NCI-H1092 treated with DMSO at 0.1 percent for 48 hours (cell line): Measurements from ENCODE around the gene KIF6.
"Not testable (repeated sequence)": the region's sequence is repeated elsewhere in the genome, so short reads cannot be mapped to it uniquely, and the experiment has no call there.

Experiments used
- DNase-seq: peaks from one replicate; lab custom pipeline; 2025; lab: John Stamatoyannopoulos, UW

The KIF6 gene

DNA sequence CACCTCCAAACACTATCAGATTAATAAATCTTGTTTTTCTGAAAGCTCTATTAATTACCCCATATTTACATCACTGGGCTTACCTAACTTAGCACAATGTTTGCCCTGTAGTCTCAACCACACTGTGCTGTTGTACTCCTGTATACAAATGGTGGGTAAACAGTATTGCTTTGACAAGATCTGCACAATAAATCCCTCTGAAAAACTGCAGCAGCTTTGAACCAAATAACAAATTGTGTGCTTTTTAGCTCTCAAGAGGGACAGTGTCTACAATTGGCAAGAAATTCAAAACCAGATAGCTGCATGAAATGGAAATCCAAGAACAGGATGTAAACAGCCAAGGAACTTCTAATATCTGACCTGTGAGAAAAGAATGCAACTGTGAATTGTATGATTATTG is 10.4 kb downstream of the KIF6 start:
- DNase-seq: no peak

DNA sequence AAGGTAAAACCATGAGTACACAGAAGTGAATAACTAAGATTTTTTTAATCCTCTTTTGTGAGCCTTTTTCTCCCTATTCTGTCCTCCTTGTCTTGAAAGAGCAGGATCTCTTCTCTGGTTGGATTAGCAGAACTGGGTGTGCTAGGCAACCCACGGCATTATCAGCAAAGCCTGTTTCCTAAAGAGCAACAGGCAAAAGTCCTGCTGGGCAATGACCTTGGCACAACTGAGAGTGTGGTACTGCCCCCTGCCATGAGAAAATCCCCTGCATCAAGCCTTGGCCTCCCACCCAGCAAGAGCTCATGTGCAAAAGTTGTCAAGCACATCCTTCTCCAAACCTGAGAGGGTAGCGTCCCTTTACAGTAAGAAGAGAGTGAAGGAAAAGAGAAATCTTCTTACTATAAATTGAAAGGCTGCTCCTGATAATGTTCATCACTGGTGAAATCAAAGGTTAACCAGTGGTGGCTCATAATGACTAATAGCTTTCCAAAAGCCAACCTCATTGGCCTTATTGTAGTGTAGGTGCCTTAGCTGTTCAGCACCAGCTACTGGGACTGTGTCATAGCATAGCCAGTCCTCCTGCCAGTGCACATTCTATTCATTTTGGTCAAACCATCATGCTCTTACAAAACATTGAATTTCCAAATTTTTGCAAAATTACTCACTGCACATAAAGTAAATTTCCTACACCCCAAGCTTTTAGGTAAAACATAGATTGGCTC is 17.1 kb downstream of the KIF6 start:
- no peak for DNase-seq

DNA sequence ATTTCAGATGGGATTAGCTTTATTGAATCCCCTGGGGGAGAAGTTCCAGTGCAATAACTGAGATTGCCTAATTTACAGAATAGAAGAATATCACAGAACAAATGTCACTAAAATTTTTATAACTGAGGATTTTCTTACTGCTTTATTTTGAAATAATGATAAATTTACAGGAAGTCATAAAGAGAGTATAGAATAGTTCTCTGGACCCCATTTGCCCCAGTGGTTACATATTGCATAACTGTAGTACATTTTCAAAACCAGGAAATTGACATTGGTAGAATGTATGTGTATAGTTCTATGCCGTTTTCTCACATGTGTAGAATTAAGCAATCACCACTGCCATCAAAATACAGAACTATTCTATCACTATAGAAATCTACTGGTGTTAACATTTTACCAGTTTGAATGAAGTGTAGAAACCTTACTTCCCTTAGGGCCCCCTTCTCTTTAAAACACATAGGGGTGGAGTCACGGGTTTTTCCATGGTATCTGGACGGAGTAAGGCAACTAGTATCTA is 18.3 kb downstream of the KIF6 start:
- DNase-seq: no peak

DNA sequence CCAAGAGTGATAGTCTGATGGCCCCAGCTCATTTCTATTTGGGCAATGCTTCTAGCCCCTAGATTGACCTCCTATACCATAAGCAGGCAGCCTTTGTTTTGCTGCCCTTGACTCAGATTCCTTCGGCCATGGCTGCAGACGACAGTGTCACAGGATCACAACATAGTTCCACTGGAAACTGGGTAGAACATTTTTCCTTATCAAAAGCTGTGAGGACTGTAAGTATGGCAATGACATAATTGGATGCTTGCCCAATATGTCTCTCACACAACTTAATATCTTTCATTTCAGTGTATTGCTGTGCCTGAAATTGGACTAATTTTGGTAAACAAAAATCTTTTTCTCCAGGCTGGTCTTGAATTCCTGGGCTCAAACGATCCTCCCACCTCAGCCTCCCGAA is 22.9 kb downstream of the KIF6 start:
- no peak for DNase-seq

DNA sequence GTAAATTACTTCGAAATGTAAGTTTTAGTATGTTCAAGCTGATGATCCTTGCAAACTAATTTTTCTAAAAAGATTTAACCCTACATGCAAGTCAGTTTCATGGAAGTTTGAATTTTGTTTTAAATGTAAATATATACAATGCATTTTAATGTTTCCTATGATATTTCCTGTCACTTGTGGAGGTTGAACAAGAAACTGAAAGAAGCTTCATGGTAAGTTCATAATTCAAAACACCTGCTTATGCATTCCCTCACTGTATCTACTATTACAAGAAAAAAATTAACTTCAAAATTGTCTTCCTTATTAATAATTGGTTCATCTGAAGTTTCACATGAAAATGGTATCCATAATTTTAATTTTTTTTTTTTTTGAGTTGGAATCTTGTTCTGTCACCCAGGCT is 24.8 kb downstream of the KIF6 start:
- no peak for DNase-seq

DNA sequence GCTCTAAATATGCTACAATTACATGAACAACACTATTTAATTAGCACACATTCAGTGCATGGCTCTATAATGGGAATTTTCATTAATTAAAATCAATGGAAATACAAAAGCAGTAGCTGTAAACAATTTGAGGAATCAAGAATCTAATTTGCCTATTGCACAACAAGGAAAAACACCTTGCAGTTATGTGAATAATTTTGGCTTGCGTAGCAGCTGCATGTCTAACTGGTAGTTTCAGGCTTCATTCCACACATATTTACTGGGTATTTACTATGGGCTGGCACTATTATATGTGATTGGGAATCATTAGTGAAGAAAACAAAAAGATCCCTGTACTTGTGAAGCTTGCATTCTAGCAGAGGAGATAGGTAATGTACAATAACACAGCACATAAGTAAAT is 26.4 kb downstream of the KIF6 start:
- DNase-seq: no peak

DNA sequence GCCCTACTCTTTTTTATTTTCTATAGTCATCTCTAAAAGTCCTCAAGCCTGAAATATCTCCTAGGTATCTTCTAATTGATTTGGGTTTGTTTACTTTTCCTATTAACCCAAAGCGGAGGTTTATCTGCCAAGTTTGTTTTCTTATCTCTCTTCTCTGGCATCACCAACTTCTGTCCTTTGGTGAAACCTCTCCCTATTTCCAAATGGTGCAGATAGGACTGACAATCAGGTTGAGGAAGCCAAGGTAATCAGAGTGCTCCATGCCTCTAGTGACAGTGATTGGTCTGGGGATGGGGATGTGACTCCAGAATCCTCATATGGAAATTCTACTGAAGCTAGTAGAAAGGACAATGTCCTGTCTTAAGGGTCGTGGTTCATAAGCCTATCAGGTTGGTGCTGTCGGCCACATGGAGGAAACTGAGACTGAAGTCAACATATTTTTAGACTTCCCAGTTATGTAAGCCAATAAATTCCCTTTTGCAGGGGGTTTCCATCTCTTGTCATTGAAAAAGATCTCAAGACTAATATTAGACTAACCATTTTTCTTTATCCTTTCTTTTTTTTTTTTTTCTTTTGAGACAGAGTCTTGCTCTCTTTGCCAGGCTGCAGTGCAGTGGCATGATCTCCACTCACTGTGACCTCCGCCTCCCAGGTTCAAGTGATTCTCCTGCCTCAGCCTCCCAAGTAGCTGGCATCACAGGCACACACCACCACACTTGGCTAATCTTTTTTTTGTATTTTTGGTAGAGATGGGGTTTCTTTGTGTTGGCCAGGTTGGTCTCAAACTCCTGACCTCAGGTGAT is 28.0 kb downstream of the KIF6 start:
- no peak for DNase-seq

DNA sequence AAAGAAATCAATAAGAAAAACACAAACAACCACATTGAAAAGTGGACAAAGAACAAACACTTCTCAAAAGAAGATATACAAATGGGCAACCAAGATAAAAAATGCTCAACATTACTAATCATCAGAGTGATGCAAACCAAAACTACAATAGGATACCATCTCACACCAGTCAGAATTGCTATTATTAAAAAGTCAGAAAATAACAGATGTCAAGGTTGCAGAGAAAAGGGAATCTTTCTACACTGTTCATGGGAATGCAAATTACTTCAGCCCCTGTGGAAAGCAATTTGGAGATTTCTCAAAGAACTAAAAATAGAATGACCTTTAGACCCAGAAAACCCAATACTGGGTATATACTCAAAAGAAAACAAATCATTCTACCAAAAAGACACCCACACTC is 29.8 kb downstream of the KIF6 start:
- no peak for DNase-seq

DNA sequence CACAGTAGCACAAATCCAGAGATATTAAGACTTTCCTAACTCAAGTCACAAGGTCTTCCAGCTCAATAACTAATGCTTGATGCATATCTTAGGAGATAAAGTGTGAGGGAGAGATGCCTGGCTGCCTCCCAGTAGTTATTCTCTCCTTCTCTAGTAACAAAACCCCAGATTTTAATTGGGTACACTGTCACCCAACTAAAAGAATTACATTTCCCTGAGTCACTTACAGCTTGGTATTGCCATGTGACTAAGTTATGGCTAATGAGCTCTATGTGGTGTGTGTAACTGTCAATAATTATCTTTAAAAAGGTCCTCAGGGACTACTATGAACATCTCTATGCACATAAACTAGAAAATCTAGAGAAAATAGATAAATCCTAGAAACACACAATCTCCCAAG is 32.0 kb downstream of the KIF6 start:
- DNase-seq: no peak

DNA sequence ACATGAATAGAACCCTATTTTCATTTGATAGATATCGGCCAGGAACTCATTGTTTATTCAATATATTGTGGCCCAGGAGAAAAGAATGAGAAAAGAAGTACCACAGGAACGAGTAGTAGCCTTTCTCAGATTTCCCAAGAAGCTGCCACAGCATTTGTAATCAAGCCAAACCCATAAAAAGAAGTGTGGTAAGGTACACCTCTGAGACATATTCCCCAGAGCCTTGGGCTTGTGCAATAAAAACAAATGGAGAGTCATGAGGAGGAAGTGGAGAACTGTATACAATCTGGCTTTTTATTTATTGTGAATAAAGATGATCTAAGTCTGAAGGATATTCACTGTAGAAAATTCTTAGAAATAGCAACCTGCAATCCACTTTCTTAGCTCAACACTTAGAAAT is 36.7 kb downstream of the KIF6 start:
- no peak for DNase-seq

DNA sequence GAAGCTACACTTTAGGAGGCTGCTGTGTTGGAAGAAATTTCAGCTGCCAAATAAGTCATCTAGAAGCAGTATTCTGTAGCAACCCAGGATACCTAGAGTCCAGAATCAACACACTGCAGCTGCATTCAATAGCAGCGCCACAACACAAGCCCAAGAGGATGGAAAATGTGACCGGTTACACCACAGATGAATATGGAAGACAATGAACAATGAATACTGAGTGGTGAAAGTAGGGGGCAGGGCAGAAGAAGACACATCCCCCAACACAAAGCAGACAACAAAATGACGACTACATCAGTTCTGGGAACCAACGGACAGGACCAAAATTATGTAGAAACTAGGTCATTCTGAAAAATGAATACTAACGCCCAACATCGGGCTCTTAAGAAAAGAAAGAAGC is 38.2 kb downstream of the KIF6 start:
- no peak for DNase-seq

DNA sequence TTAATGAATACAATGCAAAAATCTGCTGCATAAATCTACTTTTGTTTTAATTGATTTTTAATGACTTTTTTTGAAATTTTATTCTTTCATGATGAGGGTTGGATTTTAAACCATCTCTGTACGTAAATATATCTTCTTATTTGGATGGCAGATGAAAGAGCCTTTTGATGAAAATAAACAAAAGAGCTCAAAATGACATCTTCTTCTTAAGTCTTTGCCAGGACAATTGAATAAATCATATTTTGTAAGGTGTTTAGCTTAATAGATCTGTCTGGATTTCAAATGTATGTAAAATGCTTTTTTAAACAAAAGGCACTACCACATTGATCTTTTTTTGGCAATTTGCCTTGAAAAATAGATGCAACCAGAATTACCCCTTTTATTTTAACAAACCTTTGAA is 39.3 kb downstream of the KIF6 start:
- DNase-seq: no peak

DNA sequence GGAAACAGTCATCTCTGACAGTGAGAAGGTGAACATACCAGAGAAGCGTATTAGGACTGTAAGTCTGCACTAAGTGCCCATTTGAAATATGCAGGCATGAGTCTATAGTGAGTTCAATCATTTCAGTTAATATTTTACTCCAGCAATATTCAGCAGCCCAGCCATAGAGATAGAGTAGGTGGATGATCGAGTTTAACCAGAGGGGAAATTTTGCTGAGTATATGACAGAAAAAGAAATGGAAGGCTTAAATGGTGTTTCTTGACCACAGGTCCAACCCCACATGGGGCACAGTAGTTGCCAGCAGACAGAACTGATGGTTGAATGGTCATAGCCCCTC is 39.8 kb downstream of the KIF6 start:
- no peak for DNase-seq

DNA sequence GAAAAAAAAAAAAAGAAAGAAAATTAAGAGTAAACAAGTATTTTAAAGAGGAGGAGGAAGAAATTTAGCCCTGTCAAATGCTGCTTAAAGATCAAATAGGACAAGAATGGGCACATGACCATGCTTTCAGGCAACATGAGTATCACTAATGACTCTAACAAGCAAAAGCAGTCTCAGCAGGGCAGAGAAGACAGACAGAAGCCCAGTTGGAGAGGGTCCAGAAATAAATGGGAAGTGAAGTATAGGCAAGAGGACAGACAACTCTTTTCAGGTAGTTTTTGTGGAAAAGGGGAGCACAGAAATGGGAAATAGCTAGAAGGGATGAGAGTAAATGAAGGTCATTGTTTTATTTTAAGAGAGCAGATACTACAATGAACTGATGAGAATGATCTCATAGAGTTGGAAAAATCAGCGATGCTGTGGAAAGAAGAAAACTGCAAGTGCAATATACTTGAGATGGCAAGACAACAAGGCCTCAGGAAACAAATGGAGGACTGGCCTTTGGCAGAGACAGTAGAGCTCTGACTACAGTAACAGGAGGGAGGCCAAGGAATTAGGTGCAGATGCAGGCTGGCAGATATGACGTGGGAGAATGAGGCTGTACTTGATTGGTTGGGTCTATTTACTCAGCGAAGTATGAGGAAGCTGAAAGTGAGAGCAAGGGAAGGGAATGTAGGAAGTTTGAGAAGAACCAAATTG is 40.3 kb downstream of the KIF6 start:
- no peak for DNase-seq

DNA sequence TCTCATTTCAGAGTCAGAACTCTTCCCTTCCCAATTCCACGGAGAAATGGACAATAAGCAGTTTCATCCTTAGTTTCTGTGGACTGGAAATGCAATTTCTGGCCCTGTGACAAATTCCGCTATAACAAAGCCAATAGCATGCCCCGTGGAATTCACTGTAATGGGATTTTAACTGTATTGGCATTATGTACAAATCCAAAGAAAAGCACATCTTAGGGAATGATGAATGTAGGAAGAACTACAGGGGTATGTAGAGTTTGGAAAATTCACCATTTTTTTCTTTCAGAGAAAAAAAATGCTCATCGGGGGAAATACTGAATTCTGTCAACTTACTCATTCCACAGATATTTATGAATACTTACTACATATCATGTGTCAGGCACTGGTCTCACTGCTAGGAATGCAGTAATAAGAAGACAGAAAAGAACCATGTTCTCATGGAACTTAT is 43.5 kb downstream of the KIF6 start:
- DNase-seq: no peak

DNA sequence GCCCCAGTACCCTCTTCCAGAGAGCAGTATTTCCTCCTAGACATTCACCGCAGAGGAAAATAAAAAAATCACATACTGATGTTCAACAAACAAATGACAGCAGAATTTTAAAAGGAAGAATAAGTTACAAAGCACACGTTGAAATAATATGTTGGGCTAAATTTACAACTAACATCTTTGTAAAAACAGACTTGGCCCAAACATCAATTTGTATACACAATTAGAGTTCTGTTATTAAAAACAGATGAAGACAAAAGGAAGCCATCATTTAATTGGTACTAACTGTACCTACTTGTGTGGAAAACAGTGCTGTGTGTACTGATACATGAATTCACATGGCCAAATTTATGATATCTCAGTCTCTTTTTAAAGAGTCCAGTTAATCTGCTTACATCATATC is 46.3 kb downstream of the KIF6 start:
- no peak for DNase-seq

DNA sequence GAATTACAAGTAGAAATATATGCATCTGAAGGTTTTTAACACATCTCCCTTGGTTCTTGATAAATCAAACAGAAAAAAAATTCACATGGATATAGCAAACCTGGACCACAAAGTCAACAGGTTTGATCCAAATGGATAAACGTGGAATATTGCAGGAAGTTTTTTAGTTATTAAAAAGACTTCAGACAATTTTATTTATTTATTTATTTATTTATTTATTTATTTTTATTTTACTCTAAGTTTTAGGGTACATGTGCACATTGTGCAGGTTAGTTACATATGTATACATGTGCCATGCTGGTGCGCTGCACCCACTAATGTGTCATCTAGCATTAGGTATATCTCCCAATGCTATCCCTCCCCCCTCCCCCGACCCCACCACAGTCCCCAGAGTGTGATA is 47.9 kb downstream of the KIF6 start:
- not testable (repeated sequence) for DNase-seq

DNA sequence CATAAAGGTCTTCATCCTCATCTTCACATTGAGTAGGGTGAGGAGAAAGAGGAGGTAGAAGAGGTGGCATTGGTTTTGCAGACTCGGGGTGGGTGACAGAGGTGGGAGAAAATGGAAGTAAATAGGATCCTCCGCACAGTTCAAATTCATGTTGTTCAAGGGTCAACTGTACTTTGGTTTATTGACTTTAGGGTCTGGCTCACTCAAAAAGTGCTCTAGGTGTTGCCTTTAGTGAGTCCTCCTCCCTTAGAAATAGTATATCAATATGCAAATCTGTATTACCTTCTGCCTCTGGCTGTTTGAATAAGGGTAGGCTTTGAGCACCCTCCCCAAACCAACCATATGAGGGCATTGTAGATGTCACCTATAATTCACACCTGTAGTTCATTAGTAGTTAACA is 54.7 kb downstream of the KIF6 start:
- no peak for DNase-seq

DNA sequence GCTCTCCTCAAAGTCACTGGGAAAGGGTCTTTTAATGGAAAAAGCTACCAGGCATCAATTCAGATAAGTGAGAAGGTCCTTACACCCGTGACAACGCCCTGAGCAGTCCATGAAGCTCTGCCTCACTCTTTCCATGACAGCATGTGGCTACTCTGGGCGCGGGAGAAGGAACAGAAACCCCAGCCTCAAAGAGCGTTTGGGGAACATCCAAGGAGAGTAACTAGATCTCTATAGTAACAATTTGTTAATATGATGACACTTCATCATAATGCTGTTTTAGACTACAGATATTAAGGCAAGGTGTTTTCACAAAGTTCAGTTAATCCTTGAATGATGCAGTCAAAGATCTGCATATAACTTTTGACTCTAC is 55.2 kb downstream of the KIF6 start:
- DNase-seq: no peak

DNA sequence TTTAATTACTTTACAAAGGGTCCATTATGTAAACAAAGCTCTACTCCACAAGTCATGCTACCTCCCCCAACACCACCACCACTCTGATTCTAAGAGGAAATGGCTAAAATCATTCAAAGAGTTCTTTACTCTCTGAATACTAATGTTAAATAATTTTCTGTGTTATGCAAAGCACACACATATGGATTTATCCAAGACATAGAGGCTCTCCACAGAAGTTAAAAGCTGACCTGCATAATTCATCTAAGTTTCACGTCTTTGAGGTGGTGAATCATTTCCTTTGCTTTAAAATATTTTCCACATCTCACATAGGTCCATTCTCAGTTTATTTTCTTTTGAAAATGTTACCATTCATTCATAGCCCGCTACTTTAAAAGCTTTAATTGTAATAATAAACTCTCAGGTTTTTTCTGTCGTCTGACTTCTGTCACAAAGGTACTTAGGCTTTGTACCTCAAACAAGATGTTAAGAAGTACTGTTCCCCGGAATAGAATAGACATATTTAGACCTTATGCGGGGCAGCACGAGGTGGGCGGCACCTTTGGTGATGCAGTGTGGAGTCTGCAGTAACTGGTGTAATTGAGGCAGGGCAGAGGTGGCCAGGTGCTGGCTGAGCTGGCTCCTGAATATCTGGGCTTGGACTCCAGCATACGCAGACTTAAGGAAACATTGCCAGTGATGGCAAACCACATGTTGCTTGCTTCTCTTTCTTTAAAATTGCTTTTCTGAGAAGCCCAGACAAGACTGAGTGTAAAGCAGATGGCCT is 55.8 kb downstream of the KIF6 start:
- no peak for DNase-seq

DNA sequence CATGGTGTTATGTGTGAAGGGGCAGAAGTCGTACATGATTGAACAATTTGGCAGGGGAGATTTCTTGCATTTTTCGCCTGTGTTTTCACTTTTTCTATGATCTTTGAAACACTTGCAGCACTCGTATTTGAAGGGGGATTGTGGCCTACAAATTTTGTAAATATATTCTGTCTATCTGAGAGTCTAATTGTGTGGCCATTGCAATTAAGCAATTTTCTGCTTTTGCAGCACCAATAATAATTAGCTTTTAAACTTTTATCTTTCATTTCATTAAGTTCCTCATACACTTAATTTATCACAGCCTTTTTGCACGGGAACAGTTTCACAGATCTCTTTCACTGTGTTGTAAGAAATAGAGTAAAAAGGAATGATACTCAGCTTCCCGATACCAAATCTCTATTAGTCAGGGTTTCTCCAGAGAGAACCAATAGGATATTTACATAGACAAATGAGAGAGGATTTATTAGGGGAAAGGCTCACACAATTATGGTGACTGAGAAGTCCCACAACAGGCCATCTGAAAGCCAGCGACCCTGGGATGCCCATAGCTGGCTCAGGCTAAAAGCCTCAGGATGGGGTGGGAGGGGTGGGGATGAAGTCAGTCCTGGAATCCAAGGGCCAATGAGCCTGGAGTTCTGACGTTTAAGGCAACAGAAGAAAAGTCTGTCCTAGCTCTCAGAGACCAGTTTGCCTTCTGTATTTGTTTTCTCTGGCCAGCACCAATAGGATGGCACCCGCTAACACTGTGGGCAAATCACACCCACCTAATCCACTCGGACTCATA is 58.3 kb downstream of the KIF6 start:
- no peak for DNase-seq

DNA sequence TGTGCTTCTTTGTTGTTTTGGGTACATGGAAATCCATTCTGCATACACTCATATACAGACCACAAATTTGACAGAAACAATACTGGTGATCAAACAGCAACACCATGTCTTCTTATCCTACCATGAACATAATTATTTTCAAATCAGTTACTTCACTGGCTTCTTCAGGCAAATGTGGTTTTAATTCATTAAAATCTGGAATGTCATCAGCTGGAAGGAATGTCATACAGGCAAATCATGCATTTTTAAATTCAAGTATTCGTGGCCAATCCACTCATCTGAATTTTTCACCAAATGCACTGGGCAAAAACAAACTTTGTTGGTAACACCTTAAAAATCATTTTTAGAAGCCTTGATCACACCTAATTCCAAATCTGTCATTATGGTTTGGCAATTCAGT is 59.3 kb downstream of the KIF6 start:
- DNase-seq: no peak
